HepG2 (cell line): ENCODE results near the gene KMT2B. TPM values are rescaled to one million over a fixed set of nuclear protein-coding genes. Genes with fewer than 3 reads are reported as not detected.
A peak's percentile ranks its signal among the peaks of the same experiment; 100 is the strongest.

Experiments
- ATAC-seq: fragments of 200-7000 bp; cut with Tn5 transposase; 3 replicates; pipeline ENCODE4 v1.9.1; 2020; ENCODE audit warnings: mild to moderate bottlenecking, moderate library complexity
- BruUV-seq: library from RNA; stranded (reverse); fragments of 400-500 nt; replicated peaks from 2 replicates; lab custom pipeline; 2021; lab: Mats Ljungman, UMichigan
- CTCF ChIA-PET: fragments of 300-600 bp; formaldehyde crosslinking; extraction: SDS; loops from one replicate; lab custom pipeline; 2021; ENCODE audit warnings: low total read pairs, inconsistent platforms, low intra/inter-chr PET ratio; lab: Yijun Ruan, JAX
- POLR2A ChIA-PET: fragments of 350-600 bp; sonication (Branson Sonifier 250); formaldehyde crosslinking; loops from one replicate; lab custom pipeline; 2020; ENCODE audit warnings: antibody characterized with exemption, inconsistent platforms; lab: Yijun Ruan, JAX
- DNase-seq: peaks from one replicate; pipeline ENCODE4 v3.0.0-alpha.2; 2015; ENCODE audit warnings: low spot score
- FAIRE-seq: peaks from 3 replicates; lab custom pipeline; 2011; peaks lifted over from hg19 to GRCh38; lab: Jason Lieb, UNC
- H2AFZ ChIP-seq: one replicate; pipeline ENCODE4 v1.6.1; 2011; ENCODE audit warnings: low read length, inconsistent platforms
- H3K27ac ChIP-seq: fragments of 300-600 bp; 3 replicates; pipeline ENCODE4 v1.8.0; 2011; ENCODE audit warnings: mixed run types, mild to moderate bottlenecking, mixed read lengths, low read length, inconsistent platforms; ENCODE audit not compliant: insufficient read depth; ENCODE audit errors: extremely low read length
- H3K27me3 ChIP-seq, 2 experiments: fragments of 200-600 bp in 1 of 2; 2 replicates in 1 of 2; 3 replicates in 1 of 2; pipeline versions ENCODE4 v1.6.0 to v1.8.0; 2011; ENCODE audit warnings: low read length in 2 of 2, mild to moderate bottlenecking in 2 of 2, moderate library complexity in 2 of 2, inconsistent platforms in 1 of 2; ENCODE audit not compliant: insufficient read depth in 2 of 2, control insufficient read depth in 1 of 2
- H3K36me3 ChIP-seq, 2 experiments: fragments of 200-600 bp in 1 of 2; replicated peaks in 1 of 2; 2 replicates in 1 of 2; 3 replicates in 1 of 2; pipeline versions ENCODE4 v1.5.1 to v1.8.0; 2011; ENCODE audit warnings: low read length in 2 of 2, inconsistent platforms in 1 of 2; ENCODE audit not compliant: insufficient read depth in 2 of 2, control insufficient read depth in 1 of 2
- H3K4me1 ChIP-seq: 2 replicates; pipeline ENCODE4 v1.5.1; 2012; ENCODE audit warnings: low read length, inconsistent platforms; ENCODE audit not compliant: insufficient read depth
- H3K4me2 ChIP-seq: 2 replicates; pipeline ENCODE4 v1.6.0; 2011; ENCODE audit warnings: low read depth, low read length, inconsistent platforms
- H3K4me3 ChIP-seq, 3 experiments: fragments of 200-600 bp in 1 of 3; sonication (generic), shearing (Covaris generic) in 1 of 3; replicated peaks in 1 of 3; 2 replicates each; pipeline ENCODE4 v1.5.1; 2011 to 2016; ENCODE audit warnings: low read length in 3 of 3, inconsistent platforms in 2 of 3, low read depth in 2 of 3, mild to moderate bottlenecking in 2 of 3, control low read depth in 1 of 3, mixed read lengths in 1 of 3; ENCODE audit not compliant: insufficient read depth in 1 of 3
- H3K79me2 ChIP-seq: one replicate; pipeline ENCODE4 v1.6.1; 2011; ENCODE audit warnings: low read length, inconsistent platforms; ENCODE audit not compliant: insufficient read depth
- H3K9ac ChIP-seq: 2 replicates; pipeline ENCODE4 v1.6.0; 2011; ENCODE audit warnings: mild to moderate bottlenecking, low read depth, low read length, inconsistent platforms; ENCODE audit not compliant: insufficient read depth
- H3K9me3 ChIP-seq: 2 replicates; pipeline ENCODE4 v1.5.1; 2012; ENCODE audit warnings: mild to moderate bottlenecking, low read length
- H4K20me1 ChIP-seq: 2 replicates; pipeline ENCODE4 v1.6.0; 2011; ENCODE audit warnings: inconsistent platforms, mild to moderate bottlenecking, low read length, moderate library complexity; ENCODE audit not compliant: insufficient read depth
- BORCS8-MEF2B ChIP-seq: sonication (generic); formaldehyde crosslinking; IDR thresholded peaks from 2 replicates; pipeline ENCODE4 v1.8.0; 2022; ENCODE audit warnings: mild to moderate bottlenecking, missing genetic modification reagents
- CCAR2 ChIP-seq: fragments of 200-400 bp; formaldehyde crosslinking; optimal IDR thresholded peaks from 2 replicates; pipeline ENCODE3; 2018; ENCODE audit warnings: low read depth, mild to moderate bottlenecking, low read length, moderate library complexity
- CEBPB ChIP-seq: IDR thresholded peaks from 2 replicates; pipeline ENCODE4 v1.6.1; 2011; ENCODE audit warnings: low read depth, low read length, improper control_type of control experiment, borderline replicate concordance
- FOXJ3 ChIP-seq: sonication (generic); formaldehyde crosslinking; IDR thresholded peaks from 2 replicates; pipeline ENCODE4 v1.4.0; 2020; ENCODE audit warnings: missing genetic modification reagents, mild to moderate bottlenecking, borderline replicate concordance
- FOXK1 ChIP-seq: sonication (generic); formaldehyde crosslinking; IDR thresholded peaks from 2 replicates; pipeline ENCODE4 v1.4.0; 2020; ENCODE audit warnings: low read depth, missing genetic modification reagents, borderline replicate concordance
- POGZ ChIP-seq: sonication (generic); formaldehyde crosslinking; IDR thresholded peaks from 2 replicates; pipeline ENCODE4 v1.4.0; 2020; ENCODE audit warnings: mild to moderate bottlenecking, missing genetic modification reagents
- SOX6 ChIP-seq, 2 experiments: fragments of 450-650 bp in 1 of 2; sonication (generic) in 1 of 2; formaldehyde crosslinking in 1 of 2; IDR thresholded peaks; 2 replicates each; pipeline versions ENCODE4 v1.4.0 to v1.6.1; 2017 to 2020; ENCODE audit warnings: antibody characterized with exemption in 1 of 2, mild to moderate bottlenecking in 1 of 2, missing genetic modification reagents in 1 of 2
- ZNF335 ChIP-seq: sonication (generic); formaldehyde crosslinking; IDR thresholded peaks from 2 replicates; pipeline ENCODE4 v1.4.0; 2020; ENCODE audit warnings: missing genetic modification reagents
- ZNF678 ChIP-seq: sonication (generic); formaldehyde crosslinking; IDR thresholded peaks from 2 replicates; pipeline ENCODE4 v1.4.0; 2020; ENCODE audit warnings: mild to moderate bottlenecking, missing genetic modification reagents
- ZNF776 ChIP-seq: sonication (generic); formaldehyde crosslinking; IDR thresholded peaks from 2 replicates; pipeline ENCODE4 v1.4.0; 2020; ENCODE audit warnings: mild to moderate bottlenecking, missing genetic modification reagents
- WGBS: methylation state at CpG from one replicate; pipeline ENCODE4 v1.1.6; 2017; ENCODE audit warnings: low lambda C conversion rate; 5-methylcytosine and 5-hydroxymethylcytosine counted together
- in situ Hi-C: cut with HindIII; loops from 2 replicates; pipeline ENCODE4 v1.10.0; 2017; ENCODE audit warnings: low pct_unique_long_range_greater_than_20kb; ENCODE audit not compliant: extremely low pct_ligation_motif_present
- intact Hi-C: fragments of 100-400 bp; cut with micrococcal nuclease; formaldehyde crosslinking; loops from one replicate; pipeline ENCODE4 v1.10.0; 2022; ENCODE audit not compliant: unreplicated experiment
- polyA plus RNA-seq, 8 experiments: library from polyadenylated mRNA; depleted of rRNA in 3 of 8; stranded (reverse) in 7 of 8; unstranded in 1 of 8; fragments of >200 nt; fragmentation: Illumina TruSeq in 4 of 8; extraction: Trizol in 4 of 8; gene quantifications; 2 replicates each; pipeline versions ENCODE4 v1.2.1 to v1.2.3, GENCODE V29; 2011 to 2016; ENCODE audit warnings: low read depth in 4 of 8, missing spikeins in 1 of 8, mixed read lengths in 1 of 8; ENCODE audit not compliant: insufficient read depth in 1 of 8
- total RNA-seq, 5 experiments: library from RNA; depleted of rRNA; stranded (reverse); fragments of >200 nt; fragmentation: Illumina TruSeq; extraction: Trizol; gene quantifications; 2 replicates each; pipeline ENCODE4 v1.2.3, GENCODE V29; 2016; ENCODE audit warnings: low read depth in 1 of 5
- TF ChIP-seq, protein P1 (sequence below): sonication (generic); formaldehyde crosslinking; IDR thresholded peaks from 2 replicates; pipeline ENCODE4 v1.4.0; 2020; ENCODE audit warnings: missing genetic modification reagents
- TF ChIP-seq, protein P2 (sequence below): sonication (generic); formaldehyde crosslinking; IDR thresholded peaks from 2 replicates; pipeline ENCODE4 v1.8.0; 2022; ENCODE audit warnings: missing genetic modification reagents, low read depth, mild to moderate bottlenecking, borderline replicate concordance
- TF ChIP-seq, protein P3 (sequence below): IDR thresholded peaks from 2 replicates; pipeline ENCODE4 v1.6.1; 2012; ENCODE audit warnings: inconsistent platforms
- TF ChIP-seq, protein P4 (sequence below): sonication (generic); formaldehyde crosslinking; IDR thresholded peaks from 2 replicates; pipeline ENCODE4 v1.9.0; 2022; ENCODE audit warnings: missing genetic modification reagents, mild to moderate bottlenecking, borderline replicate concordance
- TF ChIP-seq, protein P5 (sequence below): IDR thresholded peaks from 2 replicates; pipeline ENCODE4 v1.6.1; 2016; ENCODE audit warnings: missing biosample characterization, missing genetic modification reagents, low read depth
- TF ChIP-seq, protein P6 (sequence below): sonication (generic); formaldehyde crosslinking; IDR thresholded peaks from 2 replicates; pipeline ENCODE4 v1.8.1; 2023; ENCODE audit warnings: missing genetic modification reagents, mild to moderate bottlenecking, borderline replicate concordance

KMT2B gene
- total and polyA plus RNA-seq, 2 of the 13 experiments (the other 11 are each of a cell fraction or from before 2014, with no cell fraction given), result 6.2 to 16.9 TPM

DNA sequence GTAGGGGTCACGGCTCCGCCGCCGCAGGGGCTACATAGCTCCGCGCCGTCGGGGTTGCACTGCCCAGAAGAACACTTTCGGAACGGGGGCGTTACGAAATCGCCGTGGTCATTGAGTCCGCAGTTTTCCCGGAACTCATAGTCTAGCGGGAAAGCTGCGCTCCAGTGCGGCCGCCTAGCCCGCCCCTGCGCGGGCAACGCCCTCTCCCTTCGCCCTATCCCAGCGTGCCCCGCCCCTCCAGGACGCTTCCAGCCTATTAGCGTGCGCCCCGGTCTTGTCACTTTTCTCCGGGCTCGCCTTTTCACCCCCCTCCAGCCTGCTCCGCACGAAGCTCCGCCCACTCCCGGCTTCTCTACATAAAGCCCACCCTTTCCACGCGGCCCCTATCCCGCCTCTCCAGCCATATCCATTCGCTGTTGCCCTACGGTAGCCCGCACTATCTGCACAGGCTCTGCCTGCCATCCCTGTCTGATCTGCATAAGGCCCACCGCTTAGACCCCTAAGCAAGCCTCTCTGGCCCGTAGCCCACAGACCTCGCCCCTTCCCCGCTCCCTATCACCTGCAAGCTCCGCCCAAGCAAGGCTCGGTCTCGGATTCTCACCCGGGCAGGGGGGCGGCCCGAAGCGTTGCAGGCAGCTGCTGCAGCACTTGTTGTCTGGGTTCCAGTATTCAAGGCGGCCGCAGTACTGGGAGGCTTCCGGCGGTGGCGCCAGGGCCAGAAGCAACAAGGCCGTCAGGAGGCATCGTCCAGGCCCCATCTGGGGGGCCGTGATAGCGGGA is 22.8 kb downstream of the KMT2B start:
- no peaks in the 10 kb centered on the region for H3K9me3 ChIP-seq
- TSS peak; percentile 56 for BruUV-seq
- H3K79me2 ChIP-seq, result no peaks in the 10 kb centered on the region
- DNase-seq (peak; percentile 96), ATAC-seq (peak; percentile 84), FAIRE-seq (peak; percentile 97)
- in situ Hi-C loops, result no loop called here
- 0% methylated on average over 15 of the region's 63 CpGs for WGBS
- ChIA-PET POLR2A (interaction anchor here (0.8 to 4.6 kb wide), 27 partner anchors 8 to 191 kb away, joined by 3 to 69 read pairs (median 5); partner anchors contain the start of genes COX6B1, HAUS5, HSPB6 and LIN37), CTCF (interaction anchor here (1.4 kb wide), 1 partner anchor 47 kb away, joined by 3 read pairs; no protein-coding TSS in a partner anchor)
- no peaks in the 10 kb centered on the region for H4K20me1 ChIP-seq
- H3K4me3 ChIP-seq, result peak overlapping the region; percentile 65 to 84 (median 80)
- peak overlapping the region; percentile 77 for H3K9ac ChIP-seq
- no peak overlapping the region for H2AFZ ChIP-seq
- peaks cover 29% of the 10 kb centered on the region for H3K4me1 ChIP-seq
- H3K36me3 ChIP-seq, result peaks cover 10 to 31% of the 10 kb centered on the region in 2 experiments; a peak in 4 of 5 replicates
- peak overlapping the region; percentile 89 for H3K27ac ChIP-seq
- no peaks in the 10 kb centered on the region; a peak in 1 of 5 replicates for H3K27me3 ChIP-seq
- H3K4me2 ChIP-seq, result peak overlapping the region; percentile 94
- intact Hi-C loops, result loop anchor here (1.0 to 10.0 kb wide), 3 partner anchors 22 to 51 kb away; partner anchors contain the start of gene KMT2B
- TF ChIP-seq, protein P1, sequence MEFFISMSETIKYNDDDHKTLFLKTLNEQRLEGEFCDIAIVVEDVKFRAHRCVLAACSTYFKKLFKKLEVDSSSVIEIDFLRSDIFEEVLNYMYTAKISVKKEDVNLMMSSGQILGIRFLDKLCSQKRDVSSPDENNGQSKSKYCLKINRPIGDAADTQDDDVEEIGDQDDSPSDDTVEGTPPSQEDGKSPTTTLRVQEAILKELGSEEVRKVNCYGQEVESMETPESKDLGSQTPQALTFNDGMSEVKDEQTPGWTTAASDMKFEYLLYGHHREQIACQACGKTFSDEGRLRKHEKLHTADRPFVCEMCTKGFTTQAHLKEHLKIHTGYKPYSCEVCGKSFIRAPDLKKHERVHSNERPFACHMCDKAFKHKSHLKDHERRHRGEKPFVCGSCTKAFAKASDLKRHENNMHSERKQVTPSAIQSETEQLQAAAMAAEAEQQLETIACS (CRISPR knock-in tag), result no peak
- 0 out of 2 replicates have a peak, but pooled peaks have one; percentile 21 for TF ChIP-seq ZNF678 (CRISPR knock-in tag)
- peak; percentile 46; the same call in 1 of the 2 replicates for TF ChIP-seq FOXK1
- TF ChIP-seq, protein P2, sequence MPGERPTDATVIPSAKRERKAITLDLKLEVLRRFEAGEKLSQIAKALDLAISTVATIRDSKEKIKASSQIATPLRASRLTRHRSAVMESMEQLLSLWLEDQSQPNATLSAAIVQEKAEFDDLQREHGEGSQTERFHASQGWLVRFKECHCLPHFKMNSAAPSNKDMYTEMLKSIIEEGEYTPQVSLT (CRISPR knock-in tag), result no peak
- peak; percentile 72; the same call in 1 of the 2 replicates for TF ChIP-seq POGZ
- TF ChIP-seq CCAR2, result no peak
- TF ChIP-seq, protein P3, sequence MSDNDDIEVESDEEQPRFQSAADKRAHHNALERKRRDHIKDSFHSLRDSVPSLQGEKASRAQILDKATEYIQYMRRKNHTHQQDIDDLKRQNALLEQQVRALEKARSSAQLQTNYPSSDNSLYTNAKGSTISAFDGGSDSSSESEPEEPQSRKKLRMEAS, result peak; percentile 45
- TF ChIP-seq, protein P4, sequence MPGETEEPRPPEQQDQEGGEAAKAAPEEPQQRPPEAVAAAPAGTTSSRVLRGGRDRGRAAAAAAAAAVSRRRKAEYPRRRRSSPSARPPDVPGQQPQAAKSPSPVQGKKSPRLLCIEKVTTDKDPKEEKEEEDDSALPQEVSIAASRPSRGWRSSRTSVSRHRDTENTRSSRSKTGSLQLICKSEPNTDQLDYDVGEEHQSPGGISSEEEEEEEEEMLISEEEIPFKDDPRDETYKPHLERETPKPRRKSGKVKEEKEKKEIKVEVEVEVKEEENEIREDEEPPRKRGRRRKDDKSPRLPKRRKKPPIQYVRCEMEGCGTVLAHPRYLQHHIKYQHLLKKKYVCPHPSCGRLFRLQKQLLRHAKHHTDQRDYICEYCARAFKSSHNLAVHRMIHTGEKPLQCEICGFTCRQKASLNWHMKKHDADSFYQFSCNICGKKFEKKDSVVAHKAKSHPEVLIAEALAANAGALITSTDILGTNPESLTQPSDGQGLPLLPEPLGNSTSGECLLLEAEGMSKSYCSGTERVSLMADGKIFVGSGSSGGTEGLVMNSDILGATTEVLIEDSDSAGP (CRISPR knock-in tag), result peak; percentile 84; the same call in 1 of the 2 replicates
- 0 out of 2 replicates have a peak, but pooled peaks have one; percentile 35 for TF ChIP-seq FOXJ3
- TF ChIP-seq BORCS8-MEF2B, result peak; percentile 38; the same call in 1 of the 2 replicates
- TF ChIP-seq, protein P5, sequence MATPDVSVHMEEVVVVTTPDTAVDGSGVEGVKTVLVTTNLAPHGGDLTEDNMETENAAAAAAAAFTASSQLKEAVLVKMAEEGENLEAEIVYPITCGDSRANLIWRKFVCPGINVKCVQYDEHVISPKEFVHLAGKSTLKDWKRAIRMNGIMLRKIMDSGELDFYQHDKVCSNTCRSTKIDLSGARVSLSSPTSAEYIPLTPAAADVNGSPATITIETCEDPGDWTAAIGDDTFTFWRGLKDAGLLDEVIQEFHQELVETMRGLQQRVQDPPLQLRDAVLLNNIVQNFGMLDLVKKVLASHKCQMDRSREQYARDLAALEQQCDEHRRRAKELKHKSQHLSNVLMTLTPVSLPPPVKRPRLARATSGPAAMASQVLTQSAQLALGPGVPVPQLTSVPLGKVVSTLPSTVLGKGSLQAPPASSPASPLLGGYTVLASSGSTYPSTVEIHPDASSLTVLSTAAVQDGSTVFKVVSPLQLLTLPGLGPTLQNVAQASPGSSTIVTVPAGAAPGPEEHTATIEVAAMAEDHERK (CRISPR knock-in tag), result no peak
- TF ChIP-seq CEBPB, result peak; percentile 96
- TF ChIP-seq ZNF335 (CRISPR knock-in tag), result 0 out of 2 replicates have a peak, but pooled peaks have one; percentile 22
- peak; percentile 48; the same call in 1 of the 2 replicates for TF ChIP-seq ZNF776
- no peak for TF ChIP-seq SOX6 (IDR thresholded peaks at IDR 0.05)
- TF ChIP-seq SOX6 (CRISPR knock-in tag; IDR thresholded peaks at IDR 0.05), result peak; percentile 64
- TF ChIP-seq, protein P6, sequence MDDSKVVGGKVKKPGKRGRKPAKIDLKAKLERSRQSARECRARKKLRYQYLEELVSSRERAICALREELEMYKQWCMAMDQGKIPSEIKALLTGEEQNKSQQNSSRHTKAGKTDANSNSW (CRISPR knock-in tag), result no peak
